ENCODE measurements around the gene RAB7B.

The RAB7B gene

DNA sequence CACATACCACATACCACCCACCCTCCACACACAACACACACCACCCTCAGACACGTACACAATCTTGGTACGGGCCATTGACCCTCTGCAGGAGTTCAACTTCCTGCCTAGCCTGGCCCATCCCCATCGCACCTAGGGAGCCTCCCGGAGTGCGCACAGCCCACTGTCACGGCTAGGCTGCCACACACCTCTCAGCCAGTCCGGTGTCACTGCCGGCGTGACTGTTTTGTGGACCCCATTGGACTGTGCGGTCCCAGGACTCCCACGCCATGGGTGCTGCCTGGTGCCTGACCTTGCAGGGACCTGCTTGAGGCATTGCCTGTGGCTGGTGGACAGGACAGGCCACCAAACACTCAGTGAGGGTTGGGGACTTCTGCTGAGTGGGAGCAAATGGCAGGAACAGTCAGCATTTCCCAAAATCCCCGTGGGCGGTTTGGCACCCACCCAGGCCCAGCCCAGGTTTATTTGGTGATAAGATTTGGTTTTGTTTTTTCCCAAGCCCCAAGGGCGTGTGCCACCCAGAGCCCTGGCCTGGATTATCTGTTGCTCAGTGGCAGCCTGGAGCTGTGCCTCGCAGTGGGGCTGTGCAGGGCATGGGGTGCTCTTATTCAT, 27.7 kb downstream of the RAB7B start:
- H3K4me3 ChIP-seq (ENCODE audit: low read depth, low read length) = no peak overlapping the region

GRCh38 chr1:205974712-205975111, 28.5 kb downstream of the RAB7B start:
- H3K4me3 ChIP-seq (ENCODE audit: low read depth, low read length) = no peak overlapping the region

DNA sequence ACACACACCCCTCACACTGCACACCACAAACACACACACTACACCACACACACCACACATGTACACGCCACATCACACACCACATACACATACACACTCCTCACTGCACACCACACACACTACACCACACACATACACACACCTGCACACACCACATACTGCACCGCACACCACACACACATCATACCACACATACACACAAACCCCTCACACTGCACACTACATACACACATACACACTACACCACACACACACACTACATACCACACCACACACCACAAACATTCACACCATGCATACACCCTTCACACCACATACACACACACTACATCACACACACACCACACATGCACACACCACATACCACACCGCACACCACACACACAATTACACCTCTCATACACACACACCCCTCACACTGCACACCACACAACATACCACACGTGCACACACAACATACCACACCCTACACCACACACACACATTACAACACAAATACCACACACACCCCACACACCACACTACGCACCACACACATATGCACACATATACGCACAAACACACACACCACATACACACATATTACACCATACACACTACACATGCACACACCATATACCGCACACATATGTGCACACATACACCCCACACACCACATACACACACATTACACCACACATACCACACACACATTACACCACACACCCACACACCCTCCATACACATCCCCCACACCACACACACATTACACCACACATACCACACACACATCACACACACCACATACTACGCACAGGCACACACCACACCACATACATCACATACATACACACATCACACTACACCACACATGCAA, 29.6 kb downstream of the RAB7B start:
- no peak overlapping the region for H3K4me3 ChIP-seq (ENCODE audit: low read depth, low read length)

- H3K4me3 ChIP-seq (ENCODE audit: low read depth, low read length) = no peak overlapping the region
These were observed 30.6 kb downstream of the RAB7B start for GRCh38 chr1:205972491-205973168.

DNA sequence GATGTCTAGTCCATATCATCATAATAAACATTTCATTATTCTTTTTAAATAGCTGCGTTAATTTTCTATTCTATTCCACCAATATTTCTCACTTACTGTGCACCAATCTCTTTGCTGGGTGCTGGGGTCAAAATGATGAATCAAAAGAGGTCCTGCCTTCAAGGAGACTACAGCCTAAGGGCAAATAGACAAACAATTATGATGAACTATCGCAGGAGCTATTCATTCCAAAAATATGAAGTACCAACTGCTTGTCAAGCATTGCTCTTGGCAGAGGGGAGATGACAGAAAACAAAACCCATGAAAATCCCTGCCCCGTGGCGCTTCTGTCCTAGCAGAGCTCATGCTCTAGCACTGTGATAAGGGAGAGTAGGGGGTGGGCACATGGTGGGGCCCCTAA, 31.1 kb downstream of the RAB7B start:
- H3K4me3 ChIP-seq (ENCODE audit: low read depth, low read length) = no peak overlapping the region

- no peak overlapping the region for H3K4me3 ChIP-seq (ENCODE audit: low read depth, low read length)
These were observed 32.1 kb downstream of the RAB7B start for GRCh38 chr1:205971082-205971481.

DNA sequence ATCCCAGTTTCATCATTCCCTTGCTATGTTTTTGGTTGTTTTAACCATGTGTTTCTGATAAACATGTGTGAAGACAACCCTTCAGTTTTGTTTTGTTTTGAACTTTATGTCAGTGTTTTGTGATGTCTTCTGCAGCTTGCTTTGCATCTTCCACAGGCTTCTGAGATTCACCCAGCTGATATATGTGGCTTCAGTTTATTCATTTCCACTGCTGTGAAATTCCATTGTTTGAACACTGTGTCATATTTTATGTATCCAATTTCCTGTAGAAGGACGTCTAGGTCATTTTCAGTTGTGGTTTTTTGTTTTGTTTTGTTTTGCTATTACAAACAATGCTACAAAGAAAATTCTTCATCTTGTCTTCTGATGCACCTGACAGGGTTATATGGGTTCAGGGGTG, 32.7 kb downstream of the RAB7B start:
- no peak overlapping the region for H3K4me3 ChIP-seq (ENCODE audit: low read depth, low read length)

DNA sequence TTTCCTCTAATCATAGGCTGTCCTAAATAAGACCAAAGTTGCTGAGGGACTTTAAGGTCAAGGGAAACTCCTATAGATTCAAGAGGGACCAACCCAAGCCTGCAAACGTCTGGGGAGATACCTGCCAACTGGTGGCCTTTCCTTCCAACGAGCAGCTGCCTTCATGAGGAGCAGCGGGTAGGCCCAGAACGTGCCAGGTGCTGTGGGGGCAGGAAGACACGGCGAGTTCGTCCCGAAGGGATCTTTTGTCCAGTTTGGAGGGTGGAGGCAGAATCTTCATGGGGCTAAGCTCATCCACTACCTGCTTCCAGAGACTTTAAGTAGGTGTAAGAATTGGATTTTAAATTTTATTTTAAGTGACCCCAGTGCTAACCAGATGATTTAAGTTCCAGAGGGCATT, 34.0 kb downstream of the RAB7B start:
- H3K4me3 ChIP-seq (ENCODE audit: low read depth, low read length) = no peak overlapping the region

DNA sequence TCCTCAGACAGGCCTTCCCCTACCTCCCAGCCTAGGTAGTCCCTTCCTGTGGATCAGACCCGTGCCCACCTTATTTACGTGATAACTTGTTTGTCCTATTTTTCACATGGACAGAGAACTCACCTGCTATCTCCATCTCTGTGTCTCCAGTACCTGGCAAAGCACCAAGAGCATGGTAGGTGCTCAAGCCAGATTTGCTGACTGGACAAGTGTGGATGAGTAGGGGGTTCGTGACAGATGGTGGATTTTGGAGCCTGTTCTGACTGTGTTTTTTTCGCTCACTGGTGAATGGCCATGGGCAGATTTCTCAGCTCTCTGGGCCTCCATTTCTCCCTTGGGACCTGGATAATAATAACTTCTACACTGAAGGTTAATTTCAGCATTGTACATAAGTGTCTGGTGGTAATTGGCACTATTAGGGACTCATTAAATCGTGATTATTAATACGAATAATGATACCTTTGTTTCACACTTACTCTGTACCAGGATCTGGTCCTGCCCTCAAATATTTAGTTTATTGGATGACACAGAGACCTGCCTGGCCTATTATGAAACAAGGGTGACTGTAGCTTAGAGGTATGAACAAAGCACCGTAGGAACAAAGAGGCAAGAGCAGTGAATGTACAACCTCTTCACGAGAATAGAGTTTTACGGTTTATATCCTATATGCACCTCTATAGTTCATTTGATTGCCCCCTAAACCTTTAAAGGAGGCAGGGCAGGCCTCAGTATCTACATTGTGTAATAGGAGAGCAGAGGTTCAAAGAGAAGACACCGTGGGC, 35.5 kb downstream of the RAB7B start:
- H3K4me3 ChIP-seq (ENCODE audit: low read depth, low read length) = no peak overlapping the region

DNA sequence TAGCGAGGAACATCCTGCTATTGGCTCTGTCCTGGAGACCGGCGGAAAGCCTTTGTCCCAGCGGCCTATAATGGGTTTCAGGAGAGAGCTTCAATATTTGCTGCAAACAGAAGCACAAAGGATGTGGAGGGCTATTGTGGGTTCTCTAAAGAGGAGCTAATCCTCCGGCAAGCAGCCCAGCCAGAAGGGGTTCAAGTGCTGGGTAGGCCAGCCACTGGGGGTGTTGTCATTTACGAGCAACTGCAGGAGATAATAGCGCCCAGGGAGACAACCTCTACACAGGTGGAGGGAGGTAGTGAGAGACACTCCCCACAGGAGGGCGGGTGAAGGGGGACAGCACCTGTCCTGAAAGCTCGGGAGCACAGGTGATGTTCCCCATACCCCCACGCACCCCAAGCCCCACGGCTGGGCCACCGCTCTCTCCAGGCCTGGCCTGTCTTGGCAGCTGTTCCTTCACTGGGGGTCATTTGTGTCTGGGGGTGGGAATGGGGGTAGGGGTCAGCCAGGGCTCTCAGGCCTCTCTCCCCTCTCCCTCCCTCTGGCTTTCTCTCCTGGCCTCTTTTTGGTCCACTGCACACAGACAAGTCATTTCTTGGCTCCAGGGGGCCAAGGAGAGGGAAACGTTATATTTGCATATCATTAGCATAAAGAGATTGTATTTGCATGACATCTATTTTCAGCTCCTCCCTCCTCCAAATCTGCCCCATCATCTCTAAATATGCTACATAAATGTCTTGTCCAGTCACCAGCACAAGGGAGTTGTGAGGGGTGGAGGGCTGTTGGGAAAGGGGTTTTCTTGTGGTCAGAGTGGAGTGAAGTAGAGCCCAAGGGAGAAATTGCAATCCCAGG, 37.9 kb downstream of the RAB7B start:
- no peak overlapping the region for H3K4me3 ChIP-seq (ENCODE audit: low read depth, low read length)

GRCh38 chr1:205963352-205964155, 39.6 kb downstream of the RAB7B start:
- no peak overlapping the region for H3K4me3 ChIP-seq (ENCODE audit: low read depth, low read length)

DNA sequence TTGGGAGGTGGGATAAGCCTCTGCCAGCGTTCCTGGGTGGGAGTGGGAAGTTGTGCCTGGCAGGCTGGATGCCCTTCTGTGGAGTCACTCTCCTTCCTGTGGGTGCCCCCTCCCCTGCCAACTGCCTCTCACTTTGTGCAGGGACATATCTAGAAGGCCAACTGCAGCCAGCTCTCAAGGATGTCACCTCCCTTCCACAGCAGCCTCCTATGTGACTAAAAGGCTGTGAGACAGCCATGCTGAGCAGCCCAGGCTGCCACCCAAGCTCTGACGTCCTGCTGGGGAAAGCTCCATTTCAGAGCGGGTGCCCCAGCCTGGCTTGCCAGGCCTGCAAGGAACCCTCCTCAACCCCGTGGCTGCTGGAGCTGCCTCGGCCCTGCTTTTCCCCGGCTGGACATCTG, 40.4 kb downstream of the RAB7B start:
- no peak overlapping the region for H3K4me3 ChIP-seq (ENCODE audit: low read depth, low read length)

GRCh38 chr1:205961991-205962820, 41.0 kb downstream of the RAB7B start:
- no peak overlapping the region for H3K4me3 ChIP-seq (ENCODE audit: low read depth, low read length)

DNA sequence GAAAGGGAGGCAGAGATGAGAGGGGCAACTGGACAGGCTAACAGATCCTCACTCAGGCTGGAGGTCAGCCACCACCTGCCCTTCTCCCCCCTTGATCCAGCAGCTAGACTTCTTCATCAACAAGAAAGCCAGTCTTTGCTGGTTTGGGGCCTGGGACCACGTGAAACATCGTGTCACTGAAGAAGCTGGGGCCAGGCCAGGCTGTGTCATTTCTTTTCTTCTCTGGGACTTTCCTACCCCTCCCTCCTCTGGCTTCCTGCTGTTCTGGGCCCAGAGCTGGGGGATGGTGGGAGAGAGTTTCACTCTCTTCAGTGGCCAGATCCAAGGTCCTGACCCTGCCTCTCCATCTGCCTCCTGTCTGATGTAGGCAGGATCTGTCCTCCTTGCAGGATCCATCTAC, 41.8 kb downstream of the RAB7B start:
- H3K4me3 ChIP-seq (ENCODE audit: low read depth, low read length) = no peak overlapping the region

DNA sequence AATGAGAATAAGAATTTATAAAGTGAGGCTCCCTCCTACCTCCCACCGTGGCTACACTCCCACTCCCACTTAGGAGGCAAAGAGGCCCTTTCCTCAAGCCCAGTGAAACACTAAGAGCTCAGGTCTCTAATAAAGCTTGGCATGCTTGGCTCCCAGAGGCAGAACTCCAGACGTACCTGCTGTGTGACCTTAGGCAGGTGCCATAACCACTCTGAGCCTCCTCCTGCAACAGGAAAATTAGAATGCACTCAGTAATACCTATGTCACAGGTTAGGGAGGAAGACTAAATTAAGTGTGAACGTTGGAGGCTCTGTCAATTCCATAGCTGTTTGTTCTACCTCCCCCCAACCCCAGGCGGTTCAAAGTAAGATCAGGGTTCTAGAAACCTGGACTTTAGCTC, 43.4 kb downstream of the RAB7B start:
- no peak overlapping the region for H3K4me3 ChIP-seq (ENCODE audit: low read depth, low read length)

GRCh38 chr1:205955499-205955898, 47.7 kb downstream of the RAB7B start:
- H3K4me3 ChIP-seq (ENCODE audit: low read depth, low read length) = no peak overlapping the region

DNA sequence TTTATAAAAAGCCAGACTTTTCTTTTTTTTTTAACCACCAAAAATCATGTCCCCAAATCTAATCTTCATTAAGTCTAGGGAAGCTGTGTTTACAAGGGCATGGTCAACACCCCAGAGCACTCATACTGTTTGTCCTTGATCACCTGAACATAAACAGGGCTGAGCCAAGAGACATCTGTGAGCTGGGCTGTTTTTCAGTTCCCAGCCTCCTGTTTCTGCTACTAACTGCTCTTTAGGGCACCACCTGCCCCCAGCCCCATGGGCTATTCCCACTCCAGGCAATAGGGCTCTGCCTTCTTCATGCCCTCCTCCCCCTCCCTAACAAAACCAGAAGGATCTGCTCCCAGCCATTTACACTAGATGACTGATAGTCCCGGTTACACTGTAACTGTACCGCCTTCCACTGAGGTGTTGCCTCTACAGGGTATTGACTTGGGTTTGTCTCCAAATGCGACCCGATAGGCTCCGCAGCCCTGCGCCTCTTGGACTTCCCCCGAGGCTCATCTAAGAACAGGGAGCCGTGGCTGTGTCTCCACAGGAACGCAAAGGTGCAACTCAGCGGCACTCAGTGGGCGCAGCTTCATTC, 48.3 kb downstream of the RAB7B start:
- no peak overlapping the region for H3K4me3 ChIP-seq (ENCODE audit: low read depth, low read length)

DNA sequence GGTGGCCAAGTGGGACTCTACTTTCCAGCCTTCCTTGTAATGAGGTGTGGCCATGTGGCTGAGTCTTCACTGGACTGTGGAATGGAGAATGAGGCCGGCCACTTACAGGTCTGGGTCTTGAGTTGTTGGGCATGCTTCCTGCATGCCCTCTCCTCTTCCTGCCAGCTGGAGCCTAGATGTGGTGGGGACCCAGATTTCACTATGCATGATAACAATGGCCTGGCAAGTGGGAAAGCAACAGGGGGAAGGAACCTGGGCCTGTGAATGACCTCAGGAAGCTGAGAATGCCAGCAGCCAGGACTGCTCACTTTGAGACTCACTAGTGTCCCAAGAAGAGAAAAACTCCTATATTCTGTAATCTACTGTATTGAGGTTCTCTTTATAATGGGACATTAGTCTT, 51.4 kb downstream of the RAB7B start:
- no peak overlapping the region for H3K4me3 ChIP-seq (ENCODE audit: low read depth, low read length)
